ENCODE results near the gene FAM222A. TPM values are rescaled to one million over a fixed set of nuclear protein-coding genes. Genes with fewer than 3 reads are reported as not detected.

The FAM222A gene
- total RNA-seq, 4 donors from 2014 or later, result 1.4 to 3.0 (median 1.8) TPM

DNA sequence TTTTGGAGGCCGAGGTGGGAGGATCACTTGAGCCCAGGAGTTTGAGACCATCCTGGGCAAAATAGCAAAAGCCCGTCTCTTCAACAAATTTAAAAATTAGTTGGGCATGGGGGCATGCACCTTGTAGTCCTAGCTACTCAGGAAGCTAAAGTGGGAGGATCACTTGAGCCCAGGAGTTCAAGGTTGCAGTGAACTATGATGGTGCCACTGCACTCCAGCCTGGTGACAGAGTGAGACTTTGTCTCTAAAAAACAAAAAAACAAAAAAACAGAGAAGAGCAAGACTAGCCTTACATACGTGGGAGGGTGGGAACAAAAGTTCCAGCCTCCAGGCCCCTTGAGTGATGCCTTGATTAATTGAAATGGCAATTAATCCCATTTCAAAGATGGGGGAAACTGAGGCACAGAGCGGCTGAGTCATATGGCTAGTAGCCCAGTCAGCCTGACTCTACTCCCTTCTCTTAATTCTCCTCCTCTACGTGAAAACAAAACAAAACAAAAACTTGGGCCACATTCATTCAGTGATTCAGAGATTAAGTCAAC, 3.3 kb upstream of the FAM222A start:
- no peak overlapping the region for H3K27ac ChIP-seq
- WGBS, 2 donors (ENCODE audit: low coverage in 1 of 2), result 65 to 69% methylated on average over 5 of the region's 5 CpGs
- H3K27me3 ChIP-seq, result no peaks in the 10 kb centered on the region
- in situ Hi-C loops (cut with MboI; ENCODE audit: low pct_ligation_motif_present in 1 of 4, low pct_unique_long_range_greater_than_20kb in 1 of 4, low sequenced_read_pairs in 3 of 4), result no loop called here
- peaks cover 0 to 15% (median 10%) of the 10 kb centered on the region in 4 donors for H3K4me1 ChIP-seq
- no peaks in the 10 kb centered on the region for H3K36me3 ChIP-seq
- no peak overlapping the region for H3K4me3 ChIP-seq
- DNase-seq, result no peak
- H3K9me3 ChIP-seq, result no peaks in the 10 kb centered on the region
- TF ChIP-seq, protein P1, sequence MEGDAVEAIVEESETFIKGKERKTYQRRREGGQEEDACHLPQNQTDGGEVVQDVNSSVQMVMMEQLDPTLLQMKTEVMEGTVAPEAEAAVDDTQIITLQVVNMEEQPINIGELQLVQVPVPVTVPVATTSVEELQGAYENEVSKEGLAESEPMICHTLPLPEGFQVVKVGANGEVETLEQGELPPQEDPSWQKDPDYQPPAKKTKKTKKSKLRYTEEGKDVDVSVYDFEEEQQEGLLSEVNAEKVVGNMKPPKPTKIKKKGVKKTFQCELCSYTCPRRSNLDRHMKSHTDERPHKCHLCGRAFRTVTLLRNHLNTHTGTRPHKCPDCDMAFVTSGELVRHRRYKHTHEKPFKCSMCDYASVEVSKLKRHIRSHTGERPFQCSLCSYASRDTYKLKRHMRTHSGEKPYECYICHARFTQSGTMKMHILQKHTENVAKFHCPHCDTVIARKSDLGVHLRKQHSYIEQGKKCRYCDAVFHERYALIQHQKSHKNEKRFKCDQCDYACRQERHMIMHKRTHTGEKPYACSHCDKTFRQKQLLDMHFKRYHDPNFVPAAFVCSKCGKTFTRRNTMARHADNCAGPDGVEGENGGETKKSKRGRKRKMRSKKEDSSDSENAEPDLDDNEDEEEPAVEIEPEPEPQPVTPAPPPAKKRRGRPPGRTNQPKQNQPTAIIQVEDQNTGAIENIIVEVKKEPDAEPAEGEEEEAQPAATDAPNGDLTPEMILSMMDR (IDR thresholded peaks at IDR 0.05), result no peak
- TF ChIP-seq EP300 (IDR thresholded peaks at IDR 0.05; ENCODE audit: low read depth), result no peak
- TF ChIP-seq POLR2A (IDR thresholded peaks at IDR 0.05), result no peak
- TF ChIP-seq POLR2AphosphoS5 (IDR thresholded peaks at IDR 0.05), result no peak
- intact Hi-C loops (cut with DNase I; ENCODE audit: low total_unique reads), result loop anchor here (10.0 kb wide), 1 partner anchor 65 kb away; no protein-coding TSS in a partner anchor

DNA sequence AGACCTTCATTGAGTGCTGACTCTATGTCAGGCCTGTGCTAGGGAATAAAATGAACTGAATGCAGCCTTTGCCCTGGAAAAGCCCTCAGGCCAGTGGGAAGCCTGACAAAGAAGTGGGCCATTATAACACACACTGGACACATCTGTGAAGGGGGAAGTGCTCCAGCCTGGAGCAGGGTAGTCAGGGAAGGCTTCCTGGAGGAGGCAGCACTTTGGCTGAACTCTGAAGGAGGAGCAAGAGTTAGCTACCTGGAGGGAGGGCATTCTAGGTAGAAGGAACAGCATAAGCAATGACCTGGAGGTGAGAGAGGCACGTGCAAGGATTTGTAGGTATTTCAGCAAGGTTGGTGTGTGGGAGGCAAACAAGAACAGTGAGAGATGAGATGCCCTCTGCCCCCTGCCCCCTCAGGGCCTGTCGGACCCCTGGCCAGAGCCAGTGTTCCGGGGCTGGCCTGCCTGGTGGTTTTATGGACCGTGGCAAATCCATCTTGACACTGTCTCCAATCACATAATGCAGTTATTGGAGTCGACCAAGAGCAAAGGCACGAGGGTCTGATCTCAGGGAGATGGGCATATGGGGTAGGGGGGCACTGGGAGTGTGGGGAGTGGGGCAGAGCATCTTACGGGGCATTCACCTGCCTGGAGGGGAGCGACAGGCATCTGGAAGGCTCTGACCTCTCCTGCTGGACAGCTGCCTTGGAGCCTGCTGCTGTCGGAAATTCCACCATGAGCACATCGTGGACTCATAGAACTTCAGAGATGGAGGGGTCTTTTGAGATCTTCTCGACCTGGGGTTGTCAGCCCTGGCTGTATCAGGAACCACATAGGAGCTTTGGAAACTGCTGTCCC, 2.7 kb upstream of the FAM222A start:
- TF ChIP-seq POLR2AphosphoS5 (IDR thresholded peaks at IDR 0.05) (no peak), EP300 (IDR thresholded peaks at IDR 0.05; ENCODE audit: low read depth) (no peak), POLR2A (IDR thresholded peaks at IDR 0.05) (no peak)
- TF ChIP-seq, protein P1 (IDR thresholded peaks at IDR 0.05), result no peak
- H3K9me3 ChIP-seq, result no peaks in the 10 kb centered on the region
- intact Hi-C loops (cut with DNase I; ENCODE audit: low total_unique reads), result loop anchor here (10.0 kb wide), 1 partner anchor 64 kb away; no protein-coding TSS in a partner anchor
- no peak overlapping the region for H3K27ac ChIP-seq
- no peak for DNase-seq
- H3K36me3 ChIP-seq, result no peaks in the 10 kb centered on the region
- no peak overlapping the region for H3K4me3 ChIP-seq
- H3K4me1 ChIP-seq, result peaks cover 7 to 22% (median 17%) of the 10 kb centered on the region in 4 donors
- in situ Hi-C loops (cut with MboI; ENCODE audit: low pct_ligation_motif_present in 1 of 4, low pct_unique_long_range_greater_than_20kb in 1 of 4, low sequenced_read_pairs in 3 of 4), result no loop called here
- 64 to 80% methylated on average over 1 to 11 of the region's 11 CpGs for WGBS, 2 donors (ENCODE audit: low coverage in 1 of 2)
- H3K27me3 ChIP-seq, result no peaks in the 10 kb centered on the region

DNA sequence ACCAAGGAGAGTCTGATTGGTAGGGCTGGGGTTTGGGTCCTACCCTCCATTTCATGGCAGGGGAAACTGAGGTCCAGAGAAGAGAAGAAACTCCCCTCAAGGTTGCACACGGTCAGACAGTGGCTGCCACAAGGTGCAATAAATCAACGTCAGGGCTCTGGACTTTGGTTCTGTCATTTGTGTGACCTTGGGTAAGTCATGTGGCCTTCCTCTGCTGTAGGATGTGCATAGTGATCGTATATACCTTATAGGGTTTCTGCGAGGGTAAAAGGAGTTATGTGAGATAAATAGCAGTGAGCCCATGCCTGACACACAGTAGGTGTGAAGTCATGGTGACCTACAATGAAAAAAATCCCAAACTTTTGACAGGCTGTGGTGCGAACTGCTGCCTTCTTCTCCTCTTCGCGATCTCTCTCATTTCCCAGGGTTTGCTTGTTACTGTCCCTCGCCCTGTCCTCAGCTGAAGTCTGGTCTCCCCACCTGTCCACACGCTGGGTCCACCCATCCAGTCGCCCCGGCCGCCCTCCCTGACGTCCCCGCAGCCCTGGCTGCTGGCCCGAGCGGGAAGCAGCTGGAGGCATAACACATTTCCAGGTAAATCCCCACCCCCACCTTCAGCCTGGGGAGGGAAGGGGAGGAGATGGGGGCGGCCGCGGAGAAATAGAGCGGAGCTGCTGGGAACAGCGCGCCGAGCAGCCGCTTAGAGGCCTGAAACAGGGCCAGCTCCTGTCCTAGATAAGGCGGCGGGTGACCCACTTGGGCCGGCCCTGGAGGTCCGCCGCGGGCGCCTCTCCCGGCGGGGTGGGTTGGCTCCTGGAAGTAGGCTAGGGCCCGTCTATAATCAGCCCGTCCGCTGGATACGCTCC, 1.8 kb upstream of the FAM222A start:
- H3K36me3 ChIP-seq, result no peaks in the 10 kb centered on the region
- in situ Hi-C loops (cut with MboI; ENCODE audit: low pct_ligation_motif_present in 1 of 4, low pct_unique_long_range_greater_than_20kb in 1 of 4, low sequenced_read_pairs in 3 of 4), result no loop called here
- H3K9me3 ChIP-seq, result no peaks in the 10 kb centered on the region
- no peak for DNase-seq
- TF ChIP-seq POLR2A (IDR thresholded peaks at IDR 0.05) (no peak), EP300 (IDR thresholded peaks at IDR 0.05; ENCODE audit: low read depth) (no peak), POLR2AphosphoS5 (IDR thresholded peaks at IDR 0.05) (no peak)
- TF ChIP-seq, protein P1 (IDR thresholded peaks at IDR 0.05), result no peak
- WGBS, 2 donors (ENCODE audit: low coverage in 1 of 2), result 55 to 58% methylated on average over 7 to 35 of the region's 37 CpGs
- no peaks in the 10 kb centered on the region for H3K27me3 ChIP-seq
- no peak overlapping the region for H3K27ac ChIP-seq
- no peak overlapping the region for H3K4me3 ChIP-seq
- peaks cover 8 to 22% (median 19%) of the 10 kb centered on the region in 4 donors for H3K4me1 ChIP-seq
- intact Hi-C loops (cut with DNase I; ENCODE audit: low total_unique reads), result loop anchor here (10.0 kb wide), 1 partner anchor 63 kb away; no protein-coding TSS in a partner anchor
